KMS-11 (cell line): Measurements from ENCODE around the gene GGTLC2.
A peak's percentile ranks its signal among the peaks of the same experiment; 100 is the strongest.
"Not testable (repeated sequence)": the region's sequence is repeated elsewhere in the genome, so short reads cannot be mapped to it uniquely, and the experiment has no call there.

Experiments
- H2AFZ ChIP-seq: fragments of 200-600 bp; sonication (generic); 2 replicates; pipeline ENCODE4 v1.6.1; 2016; ENCODE audit warnings: antibody characterized with exemption, mixed run types, low read depth
- H3K27ac ChIP-seq: fragments of 200-600 bp; sonication (generic); 2 replicates; pipeline ENCODE4 v1.6.1; 2016; ENCODE audit warnings: mild to moderate bottlenecking, mixed run types
- H3K27me3 ChIP-seq: fragments of 200-600 bp; sonication (generic); 2 replicates; pipeline ENCODE4 v1.6.1; 2017; ENCODE audit warnings: mild to moderate bottlenecking, low read depth, mixed run types, moderate library complexity; ENCODE audit not compliant: insufficient read depth
- H3K36me3 ChIP-seq: fragments of 200-600 bp; sonication (generic); 2 replicates; pipeline ENCODE4 v1.6.1; 2017; ENCODE audit warnings: mild to moderate bottlenecking, mixed run types; ENCODE audit not compliant: insufficient read depth
- H3K4me1 ChIP-seq: fragments of 200-600 bp; sonication (generic); 2 replicates; pipeline ENCODE4 v1.6.1; 2016; ENCODE audit warnings: mild to moderate bottlenecking, low read depth, mixed run types; ENCODE audit not compliant: poor library complexity, severe bottlenecking
- H3K4me2 ChIP-seq: fragments of 200-600 bp; sonication (generic); 2 replicates; pipeline ENCODE4 v1.7.0; 2016; ENCODE audit warnings: mild to moderate bottlenecking, mixed run types
- H3K4me3 ChIP-seq: fragments of 200-600 bp; sonication (generic); IDR thresholded peaks from 2 replicates; pipeline ENCODE4 v1.6.1; 2017; ENCODE audit warnings: low read depth, low read length, mixed read lengths; ENCODE audit not compliant: insufficient read depth
- H3K79me2 ChIP-seq: fragments of 200-600 bp; sonication (generic); 2 replicates; pipeline ENCODE4 v1.6.1; 2016; ENCODE audit warnings: low read depth, mixed run types; ENCODE audit not compliant: insufficient read depth
- H3K9ac ChIP-seq: fragments of 200-600 bp; sonication (generic); 2 replicates; pipeline ENCODE4 v1.6.1; 2016; ENCODE audit warnings: mild to moderate bottlenecking, mixed run types
- H4K20me1 ChIP-seq: fragments of 200-600 bp; sonication (generic); 2 replicates; pipeline ENCODE4 v1.6.1; 2016; ENCODE audit warnings: mild to moderate bottlenecking, mixed run types; ENCODE audit not compliant: insufficient read depth
- TF ChIP-seq, protein P1 (sequence below): fragments of 200-600 bp; sonication (generic); conservative IDR thresholded peaks from 2 replicates; pipeline ENCODE4 v1.6.1; 2017; ENCODE audit warnings: low read depth, mild to moderate bottlenecking, antibody characterized with exemption, low read length, moderate library complexity, mixed read lengths

Gene GGTLC2

DNA sequence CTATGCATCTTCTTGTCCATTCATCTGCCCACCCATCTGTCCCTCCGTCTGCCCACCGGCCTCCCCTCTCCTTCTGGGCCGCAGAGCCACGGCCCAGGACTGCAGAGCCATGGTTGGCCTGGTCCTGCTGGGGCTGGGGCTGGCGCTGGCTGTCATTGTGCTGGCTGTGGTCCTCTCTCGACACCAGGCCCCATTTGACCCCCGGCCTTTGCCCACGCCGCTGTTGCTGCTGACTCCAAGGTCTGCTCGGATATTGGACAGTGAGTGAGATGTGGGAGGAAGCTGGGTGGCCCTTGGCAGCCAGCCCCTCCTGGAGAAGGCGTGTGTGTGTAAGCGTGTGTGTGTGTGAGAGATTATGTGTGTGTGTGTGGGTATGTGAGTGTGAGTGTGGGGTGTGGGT is 7.7 kb downstream of the GGTLC2 start:
- H2AFZ ChIP-seq, H3K4me3 ChIP-seq, H4K20me1 ChIP-seq, H3K36me3 ChIP-seq, H3K4me1 ChIP-seq, H3K79me2 ChIP-seq, H3K9ac ChIP-seq, H3K4me2 ChIP-seq, H3K27ac ChIP-seq, H3K27me3 ChIP-seq: not testable (repeated sequence)

DNA sequence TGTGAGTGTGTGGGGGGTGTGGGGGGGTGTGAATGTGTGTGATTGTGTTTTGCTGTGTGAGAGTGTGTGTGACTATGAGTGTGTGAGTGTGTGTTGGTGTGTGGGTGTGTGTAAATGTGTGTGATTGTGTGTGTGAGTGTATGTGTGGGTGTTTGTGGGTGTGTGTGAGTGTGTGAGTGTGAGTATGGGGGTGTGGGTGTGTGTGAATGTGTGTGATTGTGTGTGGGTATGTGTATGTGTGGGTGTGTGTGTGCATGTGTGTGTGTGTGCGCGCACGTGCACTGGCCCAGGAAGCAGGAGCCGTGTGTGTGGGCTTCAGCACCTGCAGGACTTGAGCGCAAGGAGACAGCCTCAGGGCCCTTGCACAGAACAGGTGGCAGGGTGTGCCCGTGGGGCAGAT is 8.2 kb downstream of the GGTLC2 start:
- not testable (repeated sequence) for H3K27me3 ChIP-seq, H4K20me1 ChIP-seq, H3K27ac ChIP-seq, H3K4me1 ChIP-seq, H2AFZ ChIP-seq, H3K4me2 ChIP-seq, H3K79me2 ChIP-seq, H3K4me3 ChIP-seq, H3K9ac ChIP-seq, H3K36me3 ChIP-seq

DNA sequence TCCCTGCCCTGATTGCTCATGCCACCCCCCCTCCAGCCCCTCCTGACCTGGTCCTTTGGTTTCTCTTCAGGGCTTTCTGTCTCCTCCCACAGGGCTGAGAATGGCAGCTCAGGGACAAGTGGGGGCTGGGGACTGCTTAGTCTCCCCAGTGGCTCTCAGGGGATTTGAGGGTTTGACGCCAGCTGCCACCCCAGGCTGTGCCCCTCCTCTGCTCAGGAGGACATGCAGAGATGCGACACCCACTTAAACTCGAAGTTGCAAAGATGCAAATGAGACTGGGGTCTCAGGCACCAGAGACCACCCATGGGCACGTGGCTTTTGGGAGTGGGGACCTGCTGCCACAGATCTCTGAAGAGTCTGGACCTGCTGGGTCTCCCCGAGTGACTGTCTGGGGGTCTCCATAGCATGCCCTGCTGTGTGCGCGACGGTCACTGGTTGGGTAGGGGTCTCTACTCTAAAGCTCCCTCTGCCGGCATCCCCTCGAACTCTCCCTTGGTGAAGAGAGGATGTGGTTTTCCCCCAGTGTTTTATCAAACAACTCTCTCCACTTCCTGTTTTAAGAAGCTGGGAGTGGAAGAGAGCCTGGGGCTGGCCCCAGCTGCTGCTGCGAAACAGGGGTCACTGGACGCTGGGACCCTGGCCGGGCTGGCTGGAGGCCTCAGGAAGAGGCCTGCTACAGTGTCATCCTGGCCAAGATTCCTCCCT is 9.4 kb downstream of the GGTLC2 start:
- not testable (repeated sequence) for H3K9ac ChIP-seq, H3K4me2 ChIP-seq

DNA sequence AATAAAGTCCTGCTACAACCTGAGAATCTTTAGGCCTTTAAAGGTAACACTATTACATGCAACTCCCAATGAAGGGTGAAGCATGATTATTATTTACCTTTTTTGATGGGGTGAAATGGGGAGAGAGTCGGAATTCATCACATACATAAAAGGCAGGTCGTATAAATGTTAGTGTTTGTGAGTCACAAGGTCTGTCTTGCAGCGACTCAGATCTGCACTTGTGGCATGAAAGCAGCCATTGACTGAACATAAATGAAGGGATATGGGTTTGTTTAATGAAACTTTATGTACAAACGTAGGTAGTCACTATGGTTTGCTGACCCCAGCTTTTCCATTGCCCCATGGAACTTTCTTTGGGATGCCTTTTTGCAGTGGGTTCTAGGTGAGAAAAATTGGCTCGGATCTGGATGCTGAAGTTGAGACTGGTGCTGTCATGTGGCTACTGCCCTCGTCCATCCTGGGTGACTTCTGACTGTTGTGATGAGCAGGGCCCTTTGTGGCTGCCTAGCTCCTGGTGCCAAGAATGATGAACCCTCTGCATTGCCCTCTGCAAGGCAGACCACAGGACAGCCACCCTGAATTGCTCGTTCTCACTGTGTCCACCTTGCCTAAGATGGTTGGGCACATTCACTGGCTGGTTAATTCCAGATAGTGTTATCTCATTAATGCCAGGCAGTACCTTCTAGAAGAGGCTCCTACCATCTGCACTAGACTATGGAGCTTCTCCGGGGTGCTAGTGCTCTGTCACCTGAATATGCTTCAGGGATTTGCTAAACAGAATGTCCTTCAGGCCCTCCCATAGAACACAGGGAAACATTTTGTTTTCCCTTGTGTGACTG is 11.3 kb downstream of the GGTLC2 start:
- Histone ChIP-seq H3K4me1 (no peaks in the 10 kb centered on the region), H3K79me2 (no peaks in the 10 kb centered on the region), H3K27me3 (no peaks in the 10 kb centered on the region), H3K4me3 (no peak overlapping the region), H4K20me1 (no peaks in the 10 kb centered on the region), H2AFZ (no peak overlapping the region), H3K27ac (no peak overlapping the region), H3K36me3 (no peaks in the 10 kb centered on the region), H3K9ac (no peak overlapping the region), H3K4me2 (no peak overlapping the region)
- TF ChIP-seq, protein P1, sequence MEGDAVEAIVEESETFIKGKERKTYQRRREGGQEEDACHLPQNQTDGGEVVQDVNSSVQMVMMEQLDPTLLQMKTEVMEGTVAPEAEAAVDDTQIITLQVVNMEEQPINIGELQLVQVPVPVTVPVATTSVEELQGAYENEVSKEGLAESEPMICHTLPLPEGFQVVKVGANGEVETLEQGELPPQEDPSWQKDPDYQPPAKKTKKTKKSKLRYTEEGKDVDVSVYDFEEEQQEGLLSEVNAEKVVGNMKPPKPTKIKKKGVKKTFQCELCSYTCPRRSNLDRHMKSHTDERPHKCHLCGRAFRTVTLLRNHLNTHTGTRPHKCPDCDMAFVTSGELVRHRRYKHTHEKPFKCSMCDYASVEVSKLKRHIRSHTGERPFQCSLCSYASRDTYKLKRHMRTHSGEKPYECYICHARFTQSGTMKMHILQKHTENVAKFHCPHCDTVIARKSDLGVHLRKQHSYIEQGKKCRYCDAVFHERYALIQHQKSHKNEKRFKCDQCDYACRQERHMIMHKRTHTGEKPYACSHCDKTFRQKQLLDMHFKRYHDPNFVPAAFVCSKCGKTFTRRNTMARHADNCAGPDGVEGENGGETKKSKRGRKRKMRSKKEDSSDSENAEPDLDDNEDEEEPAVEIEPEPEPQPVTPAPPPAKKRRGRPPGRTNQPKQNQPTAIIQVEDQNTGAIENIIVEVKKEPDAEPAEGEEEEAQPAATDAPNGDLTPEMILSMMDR = no peak

More for the DNA sequence above, 9.4 kb downstream of the GGTLC2 start:
- not testable (repeated sequence) for H3K4me1 ChIP-seq, H3K27me3 ChIP-seq, H3K4me3 ChIP-seq, H3K36me3 ChIP-seq, H4K20me1 ChIP-seq, H3K27ac ChIP-seq, H3K79me2 ChIP-seq
- peak overlapping the region; percentile 30; the same call in 1 of the 2 replicates for H2AFZ ChIP-seq

DNA sequence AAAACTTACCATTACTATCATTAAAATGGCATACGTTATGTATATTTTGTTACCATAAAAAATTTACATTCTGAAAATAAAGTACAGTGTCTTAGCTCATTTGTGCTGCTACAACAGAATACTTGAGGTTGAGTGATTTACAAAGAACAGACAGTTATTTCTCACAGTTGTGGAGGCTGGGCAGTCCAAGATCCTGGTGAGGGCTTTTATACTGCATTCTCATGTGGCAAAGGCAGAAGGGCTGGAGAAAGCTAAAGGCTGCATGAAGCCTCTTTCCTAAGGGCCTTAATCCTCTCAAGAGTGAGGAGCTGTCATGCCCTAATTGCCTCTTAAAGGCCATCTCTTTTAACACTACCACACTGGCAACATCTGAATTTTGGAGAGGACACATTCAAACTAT is 13.3 kb downstream of the GGTLC2 start:
- no peak overlapping the region for H3K9ac ChIP-seq
- no peak overlapping the region for H3K4me3 ChIP-seq
- H3K27me3 ChIP-seq = no peaks in the 10 kb centered on the region
- no peak overlapping the region for H3K27ac ChIP-seq
- H2AFZ ChIP-seq = no peak overlapping the region
- TF ChIP-seq, protein P1 = no peak
- no peaks in the 10 kb centered on the region for H3K4me1 ChIP-seq
- no peaks in the 10 kb centered on the region for H3K79me2 ChIP-seq
- no peak overlapping the region for H3K4me2 ChIP-seq
- no peaks in the 10 kb centered on the region for H4K20me1 ChIP-seq
- no peaks in the 10 kb centered on the region for H3K36me3 ChIP-seq
